T-helper 2 cell treated with Interferon-gamma antibody and Interleukin-4, amounts not matched to agents 100 ng/mL and 5 ng/mL, for 36 hours (primary cell): ENCODE measurements around the gene TSR3. TPM values are rescaled to one million over a fixed set of nuclear protein-coding genes. Genes with fewer than 3 reads are reported as not detected.

Experiments
- intact Hi-C: fragments of 100-400 bp; cut with micrococcal nuclease; formaldehyde crosslinking; loops from one replicate; pipeline ENCODE4 v1.15.1; 2023
- total RNA-seq: library from RNA; stranded (reverse); gene quantifications from 2 replicates; pipeline ENCODE4 v1.2.3, GENCODE V29; 2022

TSR3 gene
- 43.3 and 44.4 TPM in 2 replicates for total RNA-seq

DNA sequence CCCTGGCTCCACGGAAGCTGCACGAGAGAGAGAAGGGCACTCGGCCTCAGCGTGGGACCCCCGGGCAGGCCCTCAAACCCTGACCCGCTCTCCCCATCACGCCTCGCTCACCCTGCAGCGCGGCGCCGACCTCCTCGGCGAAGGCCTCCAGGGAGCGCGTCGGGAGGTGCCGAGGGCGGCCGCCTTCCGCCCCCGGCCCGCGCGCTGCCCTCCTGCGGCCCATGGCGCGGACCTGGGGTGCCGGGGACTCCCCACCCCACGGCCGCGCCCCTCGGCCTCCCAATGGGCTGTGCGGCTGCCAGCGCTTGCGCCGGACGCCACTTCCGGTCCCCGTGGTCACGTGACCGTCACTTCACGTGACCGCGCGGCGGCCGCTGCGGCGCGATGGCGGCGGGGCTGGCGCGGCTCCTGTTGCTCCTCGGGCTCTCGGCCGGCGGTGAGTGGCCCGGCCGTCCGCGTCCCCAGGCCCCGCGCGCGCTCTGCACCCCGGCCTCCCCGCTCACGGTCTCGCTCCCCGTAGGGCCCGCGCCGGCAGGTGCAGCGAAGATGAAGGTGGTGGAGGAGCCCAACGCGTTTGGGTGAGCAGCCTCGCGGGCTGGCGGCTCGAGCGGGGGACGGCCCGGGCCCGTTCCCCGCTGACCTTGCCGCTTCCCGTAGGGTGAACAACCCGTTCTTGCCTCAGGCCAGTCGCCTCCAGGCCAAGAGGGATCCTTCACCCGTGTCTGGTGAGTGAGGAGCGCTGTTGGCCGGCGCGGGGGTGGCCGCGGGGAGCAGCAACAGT is at the start of gene TSR3, which contains the start of gene GNPTG:
TSS of gene TSR3 (minus strand) at position 297 of the 781 bp plus-strand sequence. CDS start at position 223, 74 bp downstream.
TSS of gene GNPTG (plus strand) at position 350 of the 781 bp plus-strand sequence. CDS start at position 385, 35 bp downstream.
- intact Hi-C loops, result loop anchor here (1.0 to 5.0 kb wide), 3 partner anchors 42 to 991 kb away; partner anchors contain the start of genes ABCA3, UBE2I and UNKL

DNA sequence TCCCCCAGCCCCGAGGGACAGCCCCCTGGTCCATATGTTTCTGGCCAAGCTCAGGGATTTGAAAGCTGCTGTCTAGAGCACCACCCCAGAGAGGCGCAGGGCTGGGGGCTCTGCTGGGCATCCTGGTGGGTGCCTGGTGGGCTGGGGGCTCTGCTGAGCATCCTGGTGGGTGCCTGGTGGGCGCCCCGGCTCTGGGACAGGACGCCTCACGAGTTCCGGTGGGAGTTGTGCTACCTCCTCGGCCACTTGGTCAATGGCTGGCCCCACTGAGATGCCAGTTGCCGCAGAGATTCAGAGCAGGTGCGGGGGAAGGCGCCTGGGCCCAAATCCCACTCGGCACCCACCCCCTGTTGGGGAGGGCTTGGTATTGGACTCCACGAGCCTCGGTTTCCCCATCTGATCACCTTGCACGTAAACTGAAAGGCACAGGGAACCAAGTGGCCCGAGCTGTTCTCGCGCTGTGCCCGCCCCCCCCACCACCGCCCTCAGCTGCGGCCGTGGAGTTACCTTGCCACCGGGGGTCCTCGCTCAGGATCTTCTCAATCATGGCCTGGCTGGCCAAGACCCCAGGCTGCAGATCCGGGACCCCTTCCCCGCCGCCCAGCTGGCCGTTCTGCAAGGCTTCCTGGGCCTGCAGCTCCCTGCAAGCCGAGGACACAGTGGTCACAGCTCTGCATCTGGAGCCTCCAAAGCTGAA is 49.5 kb upstream of the TSR3 start:
- intact Hi-C loops, result no loop called here

DNA sequence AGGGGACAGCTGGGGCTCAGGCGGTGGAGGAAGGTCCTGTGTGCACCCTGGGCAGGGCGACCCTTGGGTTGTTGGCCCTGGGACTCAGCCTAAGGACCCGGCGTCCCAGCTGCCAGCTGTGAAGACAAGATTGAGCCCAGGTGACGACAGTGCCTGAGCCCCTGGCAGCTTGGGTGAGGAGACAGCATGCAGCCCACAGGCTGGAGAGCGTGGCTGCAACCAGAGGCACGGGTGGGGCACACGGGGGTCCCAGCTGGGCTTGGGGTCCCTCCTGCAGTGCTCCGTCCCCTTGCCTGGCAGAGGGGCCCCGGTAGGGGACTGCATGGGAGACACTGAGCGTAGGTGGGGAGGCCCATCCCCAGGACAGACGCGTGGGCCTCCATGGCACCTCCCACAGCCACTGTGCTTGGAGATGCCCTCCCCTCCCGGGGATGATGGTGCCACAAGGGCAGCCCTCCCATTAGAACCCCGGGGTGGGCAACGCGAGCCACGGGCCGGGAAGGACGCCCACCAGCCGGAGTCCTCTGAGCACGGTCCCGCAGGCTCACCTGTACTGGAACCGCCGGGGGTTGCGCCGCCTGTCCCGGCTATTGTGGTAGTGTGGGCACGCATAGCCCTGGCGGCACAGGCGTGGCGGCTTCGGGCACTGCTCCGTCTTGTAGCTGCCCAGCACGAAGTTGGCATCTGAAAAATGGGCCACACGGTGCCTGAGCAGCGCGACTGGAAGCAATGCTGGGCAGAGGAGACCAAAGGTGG is 47.3 kb upstream of the TSR3 start:
- intact Hi-C loops, result no loop called here

DNA sequence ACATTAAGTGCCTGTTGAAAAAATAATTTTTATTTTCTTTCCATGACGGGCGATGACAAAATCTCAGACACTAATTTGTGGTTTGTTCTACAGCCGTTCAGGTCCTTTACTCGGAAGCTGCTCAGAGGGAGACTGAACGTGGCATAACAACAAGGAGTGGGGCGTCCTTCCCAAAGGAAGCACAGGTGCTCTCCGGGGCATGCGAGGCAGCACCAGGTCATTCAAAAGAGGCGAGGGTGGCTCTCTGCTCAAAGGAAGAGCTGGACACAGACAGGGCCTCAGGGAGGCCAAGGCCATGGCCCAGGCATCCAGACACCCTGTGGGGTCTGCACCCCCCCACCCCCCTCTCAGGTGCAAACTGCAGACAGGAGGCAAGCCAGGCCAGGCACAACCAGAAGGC is 46.7 kb upstream of the TSR3 start:
- intact Hi-C loops, result no loop called here

DNA sequence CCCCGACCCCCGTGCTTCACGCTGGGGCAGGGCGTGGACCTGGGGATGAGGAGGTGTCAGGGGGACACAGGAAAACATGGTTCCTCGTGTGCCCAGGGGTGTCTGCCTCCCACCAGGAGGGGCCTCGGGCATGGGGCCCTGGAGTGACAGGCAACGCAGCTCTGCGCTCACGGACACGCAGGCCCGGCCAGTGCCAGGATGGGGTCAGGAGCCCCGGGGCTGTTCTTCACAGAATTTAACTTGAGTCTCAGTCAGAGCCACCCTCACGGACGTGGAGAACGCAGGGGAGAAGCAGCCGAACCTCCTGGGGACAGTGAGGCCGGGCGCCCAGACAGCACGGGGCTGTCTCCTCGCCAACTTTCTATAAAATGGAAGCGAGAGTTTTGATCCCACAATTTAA is 46.1 kb upstream of the TSR3 start:
- intact Hi-C loops, result no loop called here

DNA sequence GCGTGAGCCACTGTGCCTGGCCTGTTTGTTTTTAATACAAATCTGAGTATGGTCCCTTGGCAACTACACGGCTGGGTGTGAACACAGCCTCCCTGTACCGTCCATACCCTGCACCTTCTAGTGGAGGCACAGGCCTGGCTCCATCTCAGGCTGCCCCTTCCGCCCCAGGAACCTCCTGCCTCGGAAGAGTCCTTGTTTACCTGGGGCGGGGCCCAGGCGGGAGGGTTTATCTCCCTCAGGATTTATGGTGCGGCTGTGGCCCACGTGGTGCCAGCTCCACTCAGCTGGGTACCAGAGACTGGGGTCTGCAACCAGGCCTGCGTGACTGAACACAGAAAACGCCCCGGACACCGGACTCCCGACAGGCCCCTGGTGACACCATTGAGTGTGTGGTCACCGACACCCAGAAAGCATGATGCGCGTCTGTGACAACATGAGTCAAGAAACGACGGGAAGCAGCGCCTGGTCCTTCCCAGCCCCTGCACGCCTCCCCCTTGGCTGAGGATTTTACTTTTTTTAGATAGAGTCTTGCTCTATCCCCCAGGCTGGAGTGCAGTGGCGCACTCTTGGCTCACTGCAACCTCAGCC is 43.9 kb upstream of the TSR3 start:
- intact Hi-C loops, result no loop called here

DNA sequence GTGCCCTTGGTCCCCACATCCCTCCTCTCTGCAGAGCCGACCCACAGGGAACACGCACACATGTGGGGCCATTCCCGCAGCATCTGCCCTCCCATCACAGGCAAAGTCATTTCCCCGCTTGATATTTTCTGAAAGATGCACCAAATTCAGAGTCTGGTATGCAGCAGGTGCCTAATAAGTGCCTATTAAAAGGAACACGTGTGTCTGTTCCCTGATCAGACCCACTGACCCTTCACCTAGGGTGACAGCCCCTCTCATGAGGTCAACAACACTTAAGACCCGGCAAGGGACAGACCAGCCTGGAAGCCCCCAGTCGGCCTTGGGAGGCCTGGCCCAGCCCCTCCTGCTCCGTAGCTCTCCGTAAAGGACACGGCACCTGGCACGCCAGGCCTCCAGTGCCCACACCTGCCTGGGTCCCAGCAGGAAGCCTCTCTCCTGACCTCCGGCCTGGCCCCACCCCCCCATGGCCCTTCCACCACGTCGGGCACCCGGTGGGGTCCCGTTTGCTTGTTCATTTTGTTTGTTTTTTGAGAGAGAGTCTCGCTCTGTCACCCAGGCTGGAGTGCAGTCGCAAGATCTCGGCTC is 42.8 kb upstream of the TSR3 start:
- intact Hi-C loops, result no loop called here

DNA sequence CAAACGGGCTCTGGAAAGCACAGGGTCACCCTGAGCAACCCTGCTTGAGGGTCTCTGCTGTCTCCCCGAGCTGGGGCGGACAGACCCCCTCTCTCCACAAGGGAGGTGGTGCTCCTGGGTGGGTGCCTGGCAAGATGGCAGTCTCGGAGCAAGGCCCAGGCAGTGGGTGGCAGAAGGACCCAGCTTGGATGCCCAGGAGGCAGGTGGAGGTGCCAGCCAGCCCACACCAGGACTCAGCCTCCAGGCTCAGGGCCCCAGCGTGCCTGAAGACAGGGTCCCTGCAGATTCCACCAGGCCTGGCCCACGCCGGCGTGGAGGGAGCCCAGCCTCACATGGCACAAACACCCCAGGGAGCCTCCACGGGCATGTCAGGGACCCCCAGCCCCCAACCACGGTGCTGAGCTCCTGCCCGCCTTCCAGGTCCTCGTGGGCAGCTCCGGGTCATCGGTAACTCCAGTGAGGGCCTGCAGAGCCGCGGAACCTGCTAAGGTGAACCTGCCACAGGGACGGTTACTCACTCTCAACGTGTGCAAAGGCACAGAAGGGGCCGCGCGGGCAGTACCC is 42.0 kb upstream of the TSR3 start:
- intact Hi-C loops, result no loop called here

DNA sequence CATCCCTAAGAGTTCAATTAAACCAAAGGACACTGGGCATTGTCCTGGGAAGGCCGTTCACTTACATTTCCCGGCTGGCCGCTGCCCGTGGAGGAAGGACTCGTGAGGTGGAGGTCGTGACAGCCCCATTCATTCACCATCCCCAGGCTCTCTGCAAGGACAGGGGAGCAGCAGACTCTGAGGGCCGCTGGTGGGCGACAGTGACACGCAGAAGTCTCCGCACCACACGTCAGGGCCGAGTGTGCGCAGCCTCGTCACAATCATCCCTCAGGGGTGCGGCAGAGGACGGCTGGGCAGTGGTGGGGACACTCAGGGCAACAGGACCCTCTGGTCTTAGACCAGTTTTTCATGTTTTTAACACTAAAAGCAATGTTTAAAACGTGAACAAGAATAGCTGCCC is 41.1 kb upstream of the TSR3 start:
- intact Hi-C loops, result no loop called here

DNA sequence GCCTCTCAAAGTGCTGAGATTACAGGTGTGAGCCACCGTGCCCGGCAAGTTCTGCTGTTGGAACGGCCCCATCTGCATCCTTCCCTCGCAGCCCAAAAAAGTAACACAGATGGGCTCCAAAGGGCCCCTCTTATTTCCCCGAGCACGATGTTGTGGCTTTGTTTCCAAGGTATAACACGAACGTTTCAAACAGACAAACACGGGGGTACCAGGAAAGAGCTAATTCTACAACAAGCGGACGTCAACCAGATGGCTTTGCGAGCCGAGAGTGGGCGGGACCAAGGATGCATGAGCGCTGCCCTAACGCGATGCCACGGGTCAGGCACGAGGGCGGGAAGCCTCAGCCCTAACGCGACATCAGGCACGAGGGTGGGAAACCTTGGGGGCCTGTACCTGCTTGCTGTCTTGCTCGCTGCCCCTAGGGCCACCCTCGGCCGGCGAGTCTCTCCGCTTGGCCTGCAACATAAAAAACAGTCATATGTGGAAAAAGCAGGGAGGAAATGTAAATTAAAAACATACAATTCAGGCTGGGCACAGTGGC is 38.6 kb upstream of the TSR3 start:
- intact Hi-C loops, result no loop called here

DNA sequence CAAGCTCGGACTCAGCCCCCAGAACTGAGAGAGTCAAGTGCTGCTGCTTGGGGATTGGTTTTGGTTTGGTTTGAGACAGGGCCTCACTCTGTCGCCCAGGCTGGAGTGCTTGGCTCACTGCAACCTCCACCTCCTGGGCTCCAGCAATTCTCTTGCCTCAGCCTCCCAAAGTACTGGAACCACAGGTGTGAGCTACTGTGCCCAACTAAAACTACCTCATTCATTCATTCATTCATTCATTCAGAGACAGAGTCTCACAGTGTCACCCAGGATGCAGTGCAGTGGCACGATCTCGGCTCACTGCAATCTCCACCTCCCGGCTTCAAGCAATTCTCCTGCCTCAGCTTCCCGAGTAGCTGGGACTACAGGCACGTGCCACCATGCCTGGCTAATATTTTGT is 38.1 kb upstream of the TSR3 start:
- intact Hi-C loops, result no loop called here

DNA sequence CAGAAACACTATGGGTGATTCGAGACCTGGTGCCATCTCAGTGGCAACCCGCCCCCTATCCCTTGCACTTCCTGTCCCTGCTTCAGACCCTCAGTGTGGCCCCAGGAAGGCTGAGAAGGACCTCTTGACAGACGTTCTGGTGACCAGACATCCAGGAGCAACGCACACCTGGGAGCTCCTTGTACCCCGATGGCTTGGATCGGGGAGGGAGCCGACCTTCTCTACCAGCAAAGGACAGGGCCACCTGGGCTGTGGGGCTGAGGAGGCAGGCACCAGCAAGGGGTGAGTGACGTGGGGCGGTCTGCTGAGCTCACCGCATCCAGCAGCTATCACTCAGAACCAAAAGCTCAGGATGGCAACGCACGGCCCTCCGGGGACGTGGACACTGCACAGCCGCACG is 35.7 kb upstream of the TSR3 start:
- intact Hi-C loops, result no loop called here

DNA sequence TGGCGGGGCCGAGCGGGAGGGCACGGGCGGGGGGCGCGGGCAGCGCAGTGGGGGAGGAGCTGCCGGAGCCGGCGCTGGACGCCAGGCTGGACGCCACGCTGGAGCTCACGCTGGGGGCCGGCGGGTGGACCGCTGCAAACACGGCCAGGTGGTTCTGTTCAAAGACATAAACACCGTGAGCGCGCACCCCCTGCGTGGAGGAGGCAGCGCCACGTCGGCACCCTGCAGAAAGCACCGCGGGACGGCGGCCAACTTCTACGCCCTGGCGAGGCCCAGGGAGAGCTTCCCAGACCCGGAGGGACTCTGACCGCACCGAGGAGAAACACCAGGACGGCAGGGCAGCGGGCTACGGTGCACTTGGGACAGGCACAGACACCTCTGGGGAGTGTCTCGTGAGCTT is 33.6 kb upstream of the TSR3 start:
- intact Hi-C loops, result no loop called here

DNA sequence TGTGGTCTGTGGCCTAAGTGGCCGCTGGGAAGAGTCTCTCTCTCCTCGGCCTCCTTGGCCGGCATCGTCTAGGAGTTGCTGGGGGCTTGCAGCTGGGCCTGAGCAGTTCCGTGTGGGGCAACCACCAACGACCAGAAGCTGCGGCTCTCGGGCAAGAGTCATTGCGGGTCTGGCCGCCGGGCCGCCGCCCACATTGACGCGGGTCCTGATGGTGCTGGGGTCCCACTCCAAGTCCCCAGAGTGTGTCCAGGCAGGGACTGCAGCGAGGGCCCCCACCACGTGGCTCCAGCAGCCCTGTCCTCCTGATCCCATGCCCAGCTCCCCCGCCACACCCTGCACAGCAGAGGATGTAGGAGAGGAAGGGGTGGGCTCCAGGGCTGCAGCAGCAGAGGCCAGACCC is 31.9 kb upstream of the TSR3 start:
- intact Hi-C loops, result no loop called here

DNA sequence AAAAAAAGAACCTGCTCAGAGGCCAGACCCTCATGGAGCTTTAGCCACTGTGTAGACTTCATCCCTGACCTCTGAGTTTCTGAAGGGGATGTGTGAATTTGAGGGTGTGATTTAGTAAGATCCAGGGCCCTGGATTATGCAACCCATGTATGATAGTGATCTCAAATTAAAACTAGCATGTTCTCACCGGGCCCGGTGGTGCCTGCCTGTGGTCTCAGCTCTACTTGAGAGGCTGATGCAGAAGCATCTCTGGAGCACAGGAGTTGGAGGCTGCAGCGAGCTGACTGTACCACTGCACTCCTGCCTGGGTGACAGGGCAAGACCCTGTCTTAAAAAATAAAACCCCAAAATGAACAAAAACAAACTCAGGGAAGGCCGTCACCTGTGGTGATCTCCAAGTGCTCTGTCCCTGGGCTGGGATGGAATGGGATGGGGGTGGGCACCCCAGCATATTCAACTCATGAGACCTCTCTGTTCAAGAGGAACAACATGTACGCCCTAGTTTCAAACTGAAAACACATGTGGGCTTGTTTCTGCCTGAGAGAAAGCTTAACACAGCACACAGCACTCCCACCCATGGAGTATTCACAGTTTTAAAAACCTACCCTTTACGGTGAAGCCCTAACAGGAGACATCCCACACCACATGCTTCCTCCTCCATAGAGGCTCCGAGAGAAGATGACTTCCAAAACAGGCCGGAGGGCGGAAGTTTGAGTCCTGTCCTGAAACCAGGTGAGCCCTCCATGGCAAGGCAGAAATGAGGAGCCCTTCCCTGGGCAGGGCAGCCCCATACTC is 30.1 kb upstream of the TSR3 start:
- intact Hi-C loops, result no loop called here

DNA sequence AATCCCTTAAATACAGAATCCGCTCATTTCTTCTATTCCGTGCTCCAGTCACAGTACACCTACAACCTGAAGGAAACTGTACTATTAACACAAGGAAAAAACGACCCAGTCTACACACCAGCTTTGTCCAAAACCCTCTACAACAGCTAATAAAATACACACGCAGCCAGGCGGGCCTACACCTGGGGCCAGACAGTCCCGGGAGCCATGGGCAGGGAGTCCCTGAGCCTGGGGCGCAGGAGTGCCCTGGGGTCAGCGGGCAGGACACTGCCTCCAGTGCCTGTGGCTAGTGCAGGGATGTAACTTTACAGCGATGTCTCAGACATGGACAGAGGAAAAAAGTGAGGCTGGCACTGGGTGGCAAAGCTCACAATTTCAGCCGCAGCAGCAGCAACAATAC is 28.5 kb upstream of the TSR3 start:
- intact Hi-C loops, result no loop called here

DNA sequence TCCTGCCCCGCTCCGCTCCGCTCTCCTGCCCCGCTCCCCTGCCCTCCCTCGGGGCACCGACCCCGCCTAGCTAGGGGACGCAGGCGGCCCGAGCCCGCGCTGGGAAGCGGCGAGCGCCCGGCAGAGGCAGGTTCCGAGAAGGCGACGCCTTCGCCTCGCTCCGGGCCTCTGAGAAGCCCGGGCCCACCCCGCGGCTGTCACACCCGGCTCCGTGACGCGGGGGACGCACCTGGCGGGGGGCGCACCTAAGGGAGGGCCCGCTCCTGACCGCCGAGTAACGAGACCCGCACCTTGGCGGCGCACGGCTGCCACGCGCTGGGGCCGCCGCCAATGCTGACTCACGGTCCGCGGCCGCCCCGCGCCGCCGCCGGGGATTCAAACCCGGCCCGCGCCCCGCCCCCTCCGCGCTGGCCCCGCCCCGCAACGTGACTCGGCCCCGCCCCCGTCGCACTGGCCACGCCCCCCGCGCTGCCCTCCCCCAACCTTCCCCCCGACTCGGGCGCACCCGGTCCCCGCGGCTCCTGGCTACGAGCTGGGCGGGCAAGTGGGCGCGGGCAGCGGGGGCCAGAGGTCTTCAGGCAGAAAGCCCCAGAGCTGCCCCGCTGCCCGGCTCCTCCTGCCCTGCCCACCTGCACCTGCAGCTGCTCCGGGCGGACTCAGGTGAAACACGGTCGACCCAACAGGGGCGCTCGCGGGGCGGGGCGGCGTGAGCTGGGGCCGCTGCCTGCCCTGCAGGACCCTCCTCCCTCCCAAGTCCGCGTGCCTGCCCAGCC is 27.8 kb upstream of the TSR3 start:
- intact Hi-C loops, result loop anchor here (2.0 kb wide), 1 partner anchor 35 kb away; the partner anchor contains the start of gene UNKL

DNA sequence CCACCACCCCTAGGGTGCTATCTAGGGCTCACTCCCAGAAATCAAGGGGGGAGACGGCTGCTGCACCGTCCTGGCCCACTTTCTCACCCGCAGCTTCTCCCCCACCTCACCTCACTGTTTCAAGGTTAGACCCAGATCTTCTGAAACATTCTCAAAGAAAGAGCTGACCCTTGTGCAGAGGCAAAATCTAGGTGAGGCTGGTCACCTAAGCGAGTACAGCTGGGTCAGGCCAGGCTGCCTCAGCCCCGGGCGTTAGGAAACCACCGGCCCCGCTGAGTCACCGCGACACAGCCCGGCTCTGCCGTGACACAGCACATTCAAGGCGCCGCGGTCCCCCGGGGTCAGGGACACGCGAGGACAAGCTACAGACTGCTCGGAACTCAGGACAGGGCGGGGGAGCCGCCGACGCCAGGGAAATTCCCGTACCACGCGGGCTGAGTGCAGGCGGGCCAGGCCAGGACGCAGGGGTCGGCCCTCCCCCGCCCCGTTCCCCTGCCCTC is 27.2 kb upstream of the TSR3 start:
- intact Hi-C loops, result loop anchor here (2.0 kb wide), 1 partner anchor 36 kb away; the partner anchor contains the start of gene UNKL
